Stimulated activated naive CD8-positive, alpha-beta T cell treated with anti-CD3 and anti-CD28 coated beads, Interleukin-15, Interleukin-2, amounts not matched to agents 100 ng/mL and 50 ng/mL, for 24 hours (primary cell): ENCODE data around the gene PAX5.
"Not testable (repeated sequence)": the region's sequence is repeated elsewhere in the genome, so short reads cannot be mapped to it uniquely, and the experiment has no call there.

ENCODE experiments used
- H3K27ac Mint-ChIP-seq: one replicate; pipeline ENCODE4 v1.8.0; 2021; ENCODE audit warnings: mild to moderate bottlenecking, mixed read lengths
- H3K27me3 Mint-ChIP-seq: one replicate; pipeline ENCODE4 v1.8.0; 2021; ENCODE audit warnings: mixed read lengths
- H3K36me3 Mint-ChIP-seq: one replicate; pipeline ENCODE4 v1.8.0; 2021; ENCODE audit warnings: low read depth, mixed read lengths
- H3K4me1 Mint-ChIP-seq: one replicate; pipeline ENCODE4 v1.8.0; 2021; ENCODE audit warnings: low read depth, mixed read lengths
- H3K4me3 Mint-ChIP-seq: one replicate; pipeline ENCODE4 v1.8.0; 2021; ENCODE audit warnings: mild to moderate bottlenecking, mixed read lengths
- H3K9me3 Mint-ChIP-seq: one replicate; pipeline ENCODE4 v1.8.0; 2021; ENCODE audit warnings: mixed read lengths

PAX5 gene

DNA sequence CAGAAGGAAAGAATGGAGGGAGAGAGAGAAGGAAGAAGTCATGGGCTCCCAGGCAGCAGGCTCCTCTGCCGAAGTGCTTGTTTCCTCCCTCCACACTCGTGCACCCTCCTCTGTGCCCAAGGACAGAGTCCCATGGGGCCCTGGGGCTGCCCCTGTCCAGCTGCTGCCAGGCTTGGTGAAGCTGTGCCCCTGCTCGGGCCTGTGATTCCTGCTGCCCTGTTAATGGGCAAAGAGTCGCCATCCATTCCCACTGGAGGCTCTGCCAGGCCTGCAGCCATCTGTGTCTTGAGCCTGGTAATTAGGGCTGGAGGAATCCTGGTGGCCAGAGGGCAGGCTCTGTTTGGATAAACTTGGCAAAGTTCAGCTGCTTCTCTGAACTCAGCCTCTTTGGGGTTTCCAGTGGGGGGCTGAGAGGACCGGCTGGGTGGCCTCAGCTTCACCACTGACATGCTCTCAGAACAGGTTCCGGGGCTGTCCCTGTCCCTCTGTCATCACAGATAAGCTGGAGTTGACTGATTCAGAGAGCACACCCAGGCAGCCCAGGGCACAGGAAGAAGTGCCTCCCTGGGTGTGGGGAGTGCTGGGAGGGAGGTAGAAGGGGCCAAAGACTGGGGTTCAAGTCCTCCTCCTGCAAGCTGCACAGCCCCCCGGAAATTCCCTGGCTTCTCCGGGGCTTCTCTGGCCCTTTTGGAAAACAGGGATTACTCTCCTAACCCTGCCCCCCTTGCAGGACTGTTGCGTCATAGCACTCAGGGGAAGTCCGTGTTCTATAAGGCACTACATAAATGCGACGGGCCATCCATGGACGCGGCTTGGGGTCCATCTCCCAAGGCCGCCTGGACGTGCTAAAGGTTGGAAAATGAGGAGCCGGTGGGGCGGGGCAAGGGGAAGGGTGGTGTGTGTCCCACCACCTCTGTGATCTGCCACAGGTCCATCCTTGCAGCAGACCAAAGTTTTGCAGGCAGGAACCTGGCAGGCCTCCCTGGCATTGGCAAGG, 154.8 kb downstream of the PAX5 start:
- peaks cover 8% of the 10 kb centered on the region for H3K27me3 Mint-ChIP-seq
- H3K36me3 Mint-ChIP-seq, result no peaks in the 10 kb centered on the region
- H3K9me3 Mint-ChIP-seq, result no peaks in the 10 kb centered on the region
- no peak overlapping the region for H3K27ac Mint-ChIP-seq
- H3K4me3 Mint-ChIP-seq, result no peak overlapping the region
- H3K4me1 Mint-ChIP-seq, result peaks cover 7% of the 10 kb centered on the region

DNA sequence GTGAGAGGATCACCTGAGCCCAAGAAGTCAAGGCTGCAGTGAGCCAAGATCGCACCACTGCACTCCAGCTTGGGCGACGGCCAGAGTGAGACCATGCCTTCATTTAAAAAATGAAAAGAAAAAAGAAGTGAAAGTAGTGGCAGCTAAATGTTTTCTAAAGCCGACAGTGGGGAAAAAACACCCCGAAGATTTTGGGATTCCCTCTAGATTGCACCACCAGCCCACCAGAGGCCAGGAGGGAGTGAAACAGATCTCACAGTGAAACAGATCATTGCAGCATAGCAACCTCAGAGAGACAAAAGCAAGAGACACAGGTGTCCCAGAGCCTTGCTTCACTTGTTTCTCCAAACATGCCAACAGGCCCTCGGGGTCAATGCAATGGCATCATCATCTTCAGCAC, 156.8 kb downstream of the PAX5 start:
- Mint-ChIP-seq H3K4me1 (peaks cover 7% of the 10 kb centered on the region), H3K4me3 (no peak overlapping the region), H3K27me3 (peaks cover 4% of the 10 kb centered on the region), H3K36me3 (no peaks in the 10 kb centered on the region), H3K9me3 (no peaks in the 10 kb centered on the region), H3K27ac (no peak overlapping the region)

DNA sequence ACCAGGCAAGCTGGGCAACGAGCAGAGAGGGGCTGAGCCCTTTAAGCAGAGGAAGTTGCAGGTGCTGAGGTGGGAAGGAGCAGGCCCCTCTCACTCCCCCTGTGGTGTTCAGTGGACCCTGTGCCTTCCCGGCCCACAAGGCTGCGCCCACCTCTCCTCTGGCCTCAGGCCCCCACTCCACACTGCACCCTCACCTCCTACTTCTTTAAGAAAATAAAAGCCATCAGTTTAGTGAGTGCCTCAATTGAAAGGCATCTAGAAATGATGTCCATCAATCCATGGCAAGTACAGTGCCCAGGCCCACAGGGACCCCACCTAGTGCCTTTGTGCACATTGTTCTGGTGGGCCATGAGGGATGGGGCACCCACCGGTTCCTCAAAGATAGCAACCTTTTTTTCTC, 158.0 kb downstream of the PAX5 start:
- Mint-ChIP-seq H3K27ac (no peak overlapping the region), H3K4me3 (no peak overlapping the region), H3K4me1 (peaks cover 7% of the 10 kb centered on the region), H3K9me3 (no peaks in the 10 kb centered on the region), H3K36me3 (no peaks in the 10 kb centered on the region), H3K27me3 (peaks cover 4% of the 10 kb centered on the region)

DNA sequence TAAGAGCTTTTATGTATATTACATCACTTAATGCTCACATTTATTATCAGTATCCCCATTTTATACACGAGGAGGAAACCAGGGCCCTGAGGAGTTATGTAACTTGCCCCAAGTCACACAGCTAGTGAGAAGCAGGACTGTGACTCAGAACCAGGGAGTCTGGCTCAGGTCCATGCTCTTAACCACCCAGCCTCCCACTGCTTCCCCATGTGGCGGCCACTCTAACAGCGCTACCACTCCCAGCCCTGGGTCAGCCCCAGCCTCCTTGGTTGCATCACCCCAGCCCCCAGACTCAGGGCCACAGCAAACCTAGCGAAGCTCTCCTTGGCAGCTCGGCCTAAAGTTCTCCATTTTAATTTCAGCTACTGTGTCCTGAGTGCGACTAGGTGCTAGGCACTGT, 159.1 kb downstream of the PAX5 start:
- Mint-ChIP-seq H3K4me1 (peaks cover 7% of the 10 kb centered on the region), H3K4me3 (no peak overlapping the region), H3K36me3 (no peaks in the 10 kb centered on the region), H3K27ac (no peak overlapping the region), H3K9me3 (no peaks in the 10 kb centered on the region), H3K27me3 (peaks cover 4% of the 10 kb centered on the region)

DNA sequence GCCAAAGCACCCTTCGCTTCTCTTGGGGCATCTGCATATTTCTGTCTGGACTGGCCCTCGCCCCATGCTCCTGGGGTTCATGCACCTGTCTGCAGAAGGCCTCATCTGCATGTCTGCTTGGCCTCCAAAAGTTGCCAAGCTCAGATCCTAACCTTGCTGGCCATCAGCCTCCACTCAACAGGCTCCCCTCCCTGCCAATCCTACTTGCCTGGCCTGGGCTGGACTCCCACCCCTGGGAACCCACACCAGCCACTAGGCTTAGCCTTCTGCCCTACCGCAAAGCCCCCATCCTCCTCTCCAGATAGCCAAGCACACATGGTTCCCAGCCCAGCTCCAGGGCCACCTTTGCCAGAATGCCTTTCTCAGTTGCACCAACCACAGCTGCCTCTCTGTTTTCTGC, 159.8 kb downstream of the PAX5 start:
- Mint-ChIP-seq H3K4me3 (no peak overlapping the region), H3K27me3 (peaks cover 8% of the 10 kb centered on the region), H3K4me1 (peaks cover 7% of the 10 kb centered on the region), H3K9me3 (no peaks in the 10 kb centered on the region), H3K36me3 (no peaks in the 10 kb centered on the region), H3K27ac (no peak overlapping the region)

DNA sequence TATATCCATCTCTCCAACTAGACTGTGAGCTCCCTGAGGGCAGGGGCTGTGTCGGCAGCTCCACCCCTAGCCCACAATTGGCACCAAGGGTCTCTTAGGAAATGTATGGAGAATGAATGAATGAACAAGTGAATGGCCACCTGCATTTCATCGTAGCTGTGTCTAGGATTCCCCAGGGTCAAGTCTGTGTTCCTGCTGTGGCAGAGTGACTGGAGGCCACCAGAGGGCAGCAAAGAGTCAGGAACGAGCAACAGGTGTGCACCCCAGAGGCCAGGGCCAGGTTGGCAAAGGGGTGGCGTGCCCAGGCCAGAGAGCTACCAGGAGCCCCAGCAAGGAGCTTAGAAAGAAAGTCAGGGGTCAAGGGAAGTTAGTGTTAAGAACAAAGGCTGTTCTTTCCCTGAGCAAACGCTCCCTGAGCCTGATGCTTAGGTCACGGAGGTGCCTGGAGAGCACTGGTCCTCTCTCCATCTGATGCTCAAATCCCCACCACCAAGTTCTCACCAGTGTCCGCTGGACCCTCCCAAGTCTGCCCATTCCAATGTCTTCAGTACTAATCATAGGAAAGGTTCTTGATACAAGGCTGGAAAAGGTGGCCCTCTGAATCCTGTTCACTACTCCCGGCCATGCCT, 160.7 kb downstream of the PAX5 start:
- no peaks in the 10 kb centered on the region for H3K36me3 Mint-ChIP-seq
- H3K9me3 Mint-ChIP-seq, result no peaks in the 10 kb centered on the region
- H3K27me3 Mint-ChIP-seq, result peaks cover 9% of the 10 kb centered on the region
- peaks cover under 1% of the 10 kb centered on the region for H3K4me1 Mint-ChIP-seq
- no peak overlapping the region for H3K27ac Mint-ChIP-seq
- no peak overlapping the region for H3K4me3 Mint-ChIP-seq

DNA sequence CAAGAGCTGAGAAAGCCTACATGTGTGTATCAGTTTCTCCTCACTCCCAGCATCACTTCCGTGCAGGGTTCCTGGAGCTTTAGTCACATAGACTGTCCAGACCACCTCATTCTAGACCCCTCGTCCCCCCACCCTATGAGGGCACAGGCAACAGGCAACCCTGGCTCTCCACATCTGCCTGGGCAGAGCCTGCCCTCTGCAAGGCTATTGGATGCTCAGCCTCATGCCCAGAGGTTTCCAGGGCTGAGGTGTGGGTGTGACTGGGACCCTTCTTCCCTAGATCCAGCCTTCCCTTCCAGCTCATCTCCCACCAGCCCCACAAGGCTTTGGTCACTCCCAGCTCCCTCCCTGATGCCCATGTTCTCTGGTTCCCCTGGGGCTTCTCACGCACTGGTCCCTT, 161.4 kb downstream of the PAX5 start:
- H3K36me3 Mint-ChIP-seq, result no peaks in the 10 kb centered on the region
- no peaks in the 10 kb centered on the region for H3K9me3 Mint-ChIP-seq
- no peaks in the 10 kb centered on the region for H3K4me1 Mint-ChIP-seq
- no peak overlapping the region for H3K27ac Mint-ChIP-seq
- no peak overlapping the region for H3K4me3 Mint-ChIP-seq
- peaks cover 14% of the 10 kb centered on the region for H3K27me3 Mint-ChIP-seq

DNA sequence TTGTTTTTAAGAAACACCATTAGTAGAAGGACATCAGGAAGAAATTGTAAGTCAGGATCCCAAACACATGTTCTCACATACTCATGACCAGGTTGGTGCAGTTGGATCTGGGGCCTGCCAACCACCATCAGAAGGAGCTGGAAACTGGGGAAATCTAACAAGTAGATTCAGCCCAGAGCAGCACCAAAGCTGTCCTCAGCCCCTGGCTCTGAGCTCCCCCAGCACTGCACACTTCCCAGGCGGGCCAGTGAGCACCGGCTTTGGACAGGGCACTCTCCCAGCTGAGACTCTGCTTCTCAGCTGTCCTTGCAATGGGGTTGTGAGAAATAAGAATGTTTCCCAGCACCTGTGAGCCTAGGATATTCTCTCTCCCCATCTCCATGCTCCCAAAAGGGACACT, 162.5 kb downstream of the PAX5 start:
- no peak overlapping the region for H3K4me3 Mint-ChIP-seq
- H3K27ac Mint-ChIP-seq, result no peak overlapping the region
- H3K9me3 Mint-ChIP-seq, result no peaks in the 10 kb centered on the region
- no peaks in the 10 kb centered on the region for H3K4me1 Mint-ChIP-seq
- peaks cover 17% of the 10 kb centered on the region for H3K27me3 Mint-ChIP-seq
- H3K36me3 Mint-ChIP-seq, result no peaks in the 10 kb centered on the region

DNA sequence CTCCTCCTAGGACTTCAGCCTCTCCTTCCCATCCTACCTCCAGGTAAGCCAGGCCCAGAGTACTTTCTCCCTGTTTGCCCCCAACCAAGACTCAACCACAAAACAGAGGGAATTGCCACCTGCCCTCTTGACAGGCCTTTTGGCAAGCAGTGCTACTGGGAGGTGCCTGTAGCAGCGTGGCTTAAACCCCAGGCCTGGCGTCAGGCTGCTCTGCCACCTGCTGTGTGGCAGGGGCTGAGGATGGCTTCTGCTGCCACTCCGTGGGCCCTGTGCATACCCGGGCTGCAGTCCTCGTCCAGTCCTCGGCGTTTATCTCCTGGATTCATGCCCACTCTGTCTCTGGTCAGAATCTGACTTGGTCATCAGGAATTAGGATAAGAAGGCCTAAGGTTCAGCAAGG, 163.1 kb downstream of the PAX5 start:
- no peak overlapping the region for H3K4me3 Mint-ChIP-seq
- H3K4me1 Mint-ChIP-seq, result no peaks in the 10 kb centered on the region
- H3K36me3 Mint-ChIP-seq, result no peaks in the 10 kb centered on the region
- H3K27ac Mint-ChIP-seq, result no peak overlapping the region
- no peaks in the 10 kb centered on the region for H3K9me3 Mint-ChIP-seq
- H3K27me3 Mint-ChIP-seq, result peaks cover 17% of the 10 kb centered on the region

DNA sequence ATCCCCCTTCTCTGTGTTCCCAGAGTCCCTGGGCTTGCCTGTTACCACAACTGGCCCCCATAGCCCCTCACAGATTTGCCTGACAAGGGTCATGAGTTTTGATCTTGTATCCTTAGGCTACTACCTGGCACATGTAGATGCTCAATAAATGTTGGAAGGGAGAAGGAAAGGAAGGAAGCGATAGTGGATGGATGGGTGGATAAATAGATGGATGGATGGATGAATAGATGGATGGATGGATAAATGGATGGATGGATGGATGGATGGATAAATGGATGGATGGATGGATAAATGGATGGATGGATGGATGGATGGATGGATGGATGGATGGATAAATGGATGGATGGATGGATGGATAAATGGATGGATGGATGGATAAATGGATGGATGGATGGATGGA, 164.5 kb downstream of the PAX5 start:
- H3K4me1 Mint-ChIP-seq, H3K9me3 Mint-ChIP-seq, H3K27ac Mint-ChIP-seq, H3K36me3 Mint-ChIP-seq, H3K4me3 Mint-ChIP-seq: not testable (repeated sequence)
- H3K27me3 Mint-ChIP-seq, result peaks cover 17% of the 10 kb centered on the region

DNA sequence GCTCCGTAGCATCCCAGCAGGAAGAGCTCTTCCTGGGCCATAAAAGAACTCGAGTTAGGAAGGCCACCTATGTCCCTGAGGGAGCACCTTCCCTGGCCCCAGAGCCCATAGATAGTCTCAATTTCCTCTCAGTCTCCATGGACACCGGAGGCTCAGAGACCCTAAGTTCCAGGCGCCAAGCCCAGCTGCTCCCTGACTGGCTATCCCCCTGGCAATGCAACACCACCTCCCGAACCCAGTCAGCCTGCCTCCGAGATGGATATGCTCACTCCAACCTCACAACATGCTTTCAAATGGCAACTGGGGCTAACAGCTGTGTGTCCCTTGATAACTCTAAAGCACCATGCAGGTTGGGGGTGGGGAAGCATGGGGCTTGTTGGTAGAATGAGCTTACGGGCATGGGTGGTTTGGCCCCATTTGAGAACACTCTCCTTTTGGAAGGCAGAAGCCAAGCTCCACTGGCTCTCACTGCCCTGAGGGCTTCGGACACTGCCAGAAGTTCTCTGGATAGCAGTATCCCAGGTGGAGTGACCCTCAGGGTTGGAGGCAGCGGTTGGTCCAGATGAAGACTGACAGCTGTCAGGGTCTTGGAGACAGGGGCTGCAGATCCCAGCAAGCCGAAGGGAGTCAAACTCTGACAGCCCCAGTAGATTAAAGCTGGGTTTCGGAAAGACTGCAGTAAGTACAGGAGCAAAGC, 165.3 kb downstream of the PAX5 start:
- H3K27ac Mint-ChIP-seq, result no peak overlapping the region
- no peak overlapping the region for H3K4me3 Mint-ChIP-seq
- H3K9me3 Mint-ChIP-seq, result no peaks in the 10 kb centered on the region
- no peaks in the 10 kb centered on the region for H3K4me1 Mint-ChIP-seq
- peaks cover 17% of the 10 kb centered on the region for H3K27me3 Mint-ChIP-seq
- no peaks in the 10 kb centered on the region for H3K36me3 Mint-ChIP-seq

DNA sequence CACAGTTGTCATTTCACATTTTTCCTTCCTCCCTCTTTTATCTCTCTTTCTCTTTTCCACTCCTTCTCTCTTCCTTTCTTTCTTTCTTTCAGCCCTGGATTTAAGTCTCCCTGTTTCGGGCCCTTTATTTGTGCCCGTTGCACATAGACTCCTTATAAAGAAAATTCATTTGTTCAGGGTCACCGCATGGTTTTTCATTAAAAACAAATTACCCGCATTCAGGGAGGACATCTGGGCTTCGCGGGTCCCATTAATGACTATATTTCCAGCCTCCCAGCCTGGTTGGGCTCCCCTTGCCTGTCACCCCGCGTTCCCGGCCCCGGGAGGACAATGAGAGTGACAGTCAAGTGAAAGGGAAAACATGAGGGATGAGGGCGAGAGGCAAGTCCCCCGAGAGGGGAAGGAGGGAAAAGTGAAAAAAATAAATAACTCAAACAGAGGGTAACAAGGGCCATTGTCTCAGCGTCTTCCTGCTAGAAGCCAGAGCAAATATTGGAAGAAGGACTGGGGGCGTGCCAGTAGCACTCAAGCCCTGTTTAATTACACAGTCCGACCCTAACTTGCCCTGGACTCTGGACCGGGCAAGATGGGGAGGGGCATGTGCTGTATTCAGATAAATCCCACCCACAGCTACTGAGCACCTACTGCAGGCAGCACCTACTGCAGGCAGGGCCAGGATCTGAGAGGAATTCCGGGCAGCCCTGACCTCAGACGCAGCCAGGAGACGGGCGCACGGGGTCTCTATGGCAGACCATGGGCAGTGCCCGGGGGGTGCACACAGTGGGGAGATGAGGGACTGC, 166.2 kb downstream of the PAX5 start:
- H3K27ac Mint-ChIP-seq, result no peak overlapping the region
- H3K9me3 Mint-ChIP-seq, result no peaks in the 10 kb centered on the region
- H3K27me3 Mint-ChIP-seq, result peaks cover 14% of the 10 kb centered on the region
- no peak overlapping the region for H3K4me3 Mint-ChIP-seq
- no peaks in the 10 kb centered on the region for H3K4me1 Mint-ChIP-seq
- H3K36me3 Mint-ChIP-seq, result no peaks in the 10 kb centered on the region

DNA sequence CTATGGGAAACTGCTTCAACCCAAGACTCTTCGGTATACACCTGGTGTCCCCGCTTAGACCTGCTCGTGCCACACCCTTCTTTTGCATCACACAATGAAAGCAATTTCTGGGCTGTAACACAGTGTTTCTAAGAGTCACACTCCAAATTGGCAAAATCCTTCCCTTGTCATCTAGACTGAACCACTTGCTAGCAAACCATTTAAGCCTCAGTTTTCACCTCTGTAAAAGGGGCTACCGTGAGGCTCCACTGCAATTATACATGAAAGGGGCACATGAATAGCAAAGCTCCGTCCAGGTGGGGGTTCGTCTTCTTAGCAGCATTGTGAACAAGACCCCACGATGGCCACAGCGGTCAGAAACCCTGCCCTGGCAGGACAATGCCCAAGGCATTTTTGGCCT, 166.8 kb downstream of the PAX5 start:
- Mint-ChIP-seq H3K27me3 (peaks cover 13% of the 10 kb centered on the region), H3K9me3 (no peaks in the 10 kb centered on the region), H3K4me3 (no peak overlapping the region), H3K27ac (no peak overlapping the region), H3K36me3 (no peaks in the 10 kb centered on the region), H3K4me1 (no peaks in the 10 kb centered on the region)

DNA sequence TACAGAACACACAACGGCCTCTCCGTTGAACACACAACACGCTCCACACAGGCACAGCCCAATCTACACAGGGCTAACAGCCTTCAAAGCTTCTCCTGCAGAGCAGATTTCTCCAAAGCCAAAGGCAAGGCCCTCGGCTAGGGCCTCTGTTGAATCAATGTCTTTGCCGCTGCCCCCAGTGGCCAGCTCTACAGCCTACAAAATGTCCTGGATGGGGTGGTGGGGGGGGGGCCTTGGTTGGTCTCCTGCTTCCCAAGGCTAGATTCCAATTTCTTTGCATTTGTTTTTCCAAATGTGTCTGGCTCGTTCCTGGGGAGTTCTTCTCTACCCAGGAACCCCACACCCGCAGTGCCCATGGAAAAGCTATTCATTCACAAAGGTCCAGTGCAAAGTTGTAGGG, 167.2 kb downstream of the PAX5 start:
- Mint-ChIP-seq H3K4me3 (no peak overlapping the region), H3K27me3 (peaks cover 13% of the 10 kb centered on the region), H3K36me3 (no peaks in the 10 kb centered on the region), H3K9me3 (no peaks in the 10 kb centered on the region), H3K4me1 (no peaks in the 10 kb centered on the region), H3K27ac (no peak overlapping the region)
